Upper lobe of left lung (tissue), 6 donors: Measurements from ENCODE around the gene NPFFR1. TPM values are rescaled to one million over a fixed set of nuclear protein-coding genes. Genes with fewer than 3 reads are reported as not detected.
A peak's percentile ranks its signal among the peaks of the same experiment; 100 is the strongest.

ENCODE experiments used
- ATAC-seq, 2 donors: fragments of 200-7000 bp; cut with Tn5 transposase; one replicate each; pipeline ENCODE4 v1.9.1; 2022; ENCODE audit warnings: mild to moderate bottlenecking in 2 of 2, moderate library complexity in 2 of 2; ENCODE audit not compliant: low FRiP score in 2 of 2
- DNase-seq, 2 donors: peaks; one replicate each; pipeline ENCODE4 v3.0.0-alpha.2; 2019 to 2020
- H3K27ac ChIP-seq, 4 donors: fragments of 200-600 bp; sonication (generic); one replicate each; pipeline ENCODE4 v1.5.1; 2016 to 2019
- H3K27me3 ChIP-seq, 4 donors: fragments of 200-600 bp; sonication (generic); one replicate each; pipeline ENCODE4 v1.5.1; 2017 to 2019
- H3K36me3 ChIP-seq, 4 donors: fragments of 200-600 bp; sonication (generic); one replicate each; pipeline ENCODE4 v1.5.1; 2016 to 2019
- H3K4me1 ChIP-seq, 4 donors: fragments of 200-600 bp; sonication (generic); one replicate each; pipeline ENCODE4 v1.5.1; 2018 to 2019
- H3K4me3 ChIP-seq, 4 donors: fragments of 200-600 bp; sonication (generic); one replicate each; pipeline ENCODE4 v1.5.1; 2017 to 2019; ENCODE audit warnings: mild to moderate bottlenecking in 2 of 4, moderate library complexity in 1 of 4
- H3K9me3 ChIP-seq, 4 donors: fragments of 200-600 bp; sonication (generic); one replicate each; pipeline ENCODE4 v1.5.1; 2018 to 2019
- EP300 ChIP-seq, 4 donors: sonication (generic); formaldehyde crosslinking; IDR thresholded peaks; one replicate each; pipeline ENCODE4 v1.5.1; 2017; ENCODE audit warnings: antibody characterized with exemption in 4 of 4, control low read depth in 2 of 4
- POLR2A ChIP-seq, 4 donors: fragments of 450-650 bp; IDR thresholded peaks; one replicate each; pipeline ENCODE4 v1.5.1; 2016 to 2017; ENCODE audit warnings: antibody characterized with exemption in 4 of 4, mild to moderate bottlenecking in 2 of 4
- POLR2AphosphoS5 ChIP-seq, 2 donors: sonication (generic); formaldehyde crosslinking; IDR thresholded peaks; one replicate each; pipeline ENCODE4 v1.5.1; 2017; ENCODE audit warnings: antibody characterized with exemption in 2 of 2
- WGBS, 2 donors: methylation state at CpG; one replicate each; pipeline ENCODE4 v1.1.5; 2017 to 2018; 5-methylcytosine and 5-hydroxymethylcytosine counted together
- total RNA-seq, 6 donors: library from RNA; depleted of rRNA in 4 of 6; stranded (reverse); fragments of >200 nt in 4 of 6; gene quantifications; one replicate each; pipeline versions ENCODE4 v1.1.0 to v1.2.1, GENCODE V29; 2016 to 2021
- TF ChIP-seq, protein P1 (sequence below), 6 experiments: fragments of 450-650 bp in 4 of 6; fragments of 200-600 bp in 2 of 6; sonication (generic) in 2 of 6; IDR thresholded peaks; one replicate each; pipeline ENCODE4 v1.5.1; 2016 to 2019; ENCODE audit warnings: antibody characterized with exemption in 6 of 6
- donor health status: DM: no; HTN: no; CAD: no; lungs with moderate emphysema.
- donor health status: DM: no; HTN: yes; CAD: no; lungs with severe emphysema.

The NPFFR1 gene
- total RNA-seq, 6 donors from 2014 or later, result 0.15 to 1.0 (median 0.29) TPM

DNA sequence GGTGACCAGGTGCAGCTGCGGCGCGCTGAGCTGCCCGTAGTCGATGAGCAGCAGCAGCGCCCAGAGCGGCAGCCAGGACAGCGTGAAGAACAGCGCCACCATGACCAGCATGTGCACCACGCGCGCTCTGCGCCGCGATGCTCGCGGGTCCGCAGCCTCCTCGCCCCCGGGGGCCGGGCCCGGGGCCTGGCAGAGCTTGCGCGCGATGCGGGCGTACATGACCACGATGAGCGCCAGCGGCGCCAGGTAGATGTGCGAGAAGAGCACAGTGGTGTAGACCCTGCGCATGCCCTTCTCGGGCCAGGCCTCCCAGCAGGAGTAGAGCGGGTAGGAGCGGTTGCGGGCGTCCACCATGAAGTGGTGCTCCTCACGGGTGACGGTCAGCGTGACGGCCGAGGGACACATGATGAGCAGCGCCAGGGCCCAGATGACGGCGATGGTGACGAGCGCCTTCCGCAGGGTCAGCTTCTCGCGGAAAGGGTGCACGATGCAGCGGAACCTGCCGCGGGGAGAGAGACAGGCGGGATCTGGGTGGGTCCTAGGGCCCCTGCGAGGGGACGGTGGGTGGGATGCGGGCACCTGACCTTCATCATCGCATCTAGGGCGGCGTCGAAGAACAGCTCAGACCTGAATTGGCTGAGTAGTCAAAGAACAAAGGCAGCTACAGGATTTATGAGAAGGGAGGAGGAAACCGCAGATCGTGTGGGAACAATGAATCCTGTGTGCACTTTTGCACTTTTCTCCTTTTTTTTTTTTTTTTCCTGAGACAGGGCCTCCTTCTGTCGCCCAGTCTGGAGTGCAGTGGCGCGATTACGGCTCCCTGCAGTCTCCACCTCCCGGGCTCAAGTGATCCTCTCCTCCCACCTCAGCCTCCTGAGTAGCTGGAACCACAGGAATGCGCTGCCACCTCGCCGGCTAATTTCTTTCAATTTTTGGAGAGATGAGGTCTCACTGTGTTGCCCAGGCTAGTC, 28.2 kb downstream of the NPFFR1 start:
- TF ChIP-seq, protein P1, sequence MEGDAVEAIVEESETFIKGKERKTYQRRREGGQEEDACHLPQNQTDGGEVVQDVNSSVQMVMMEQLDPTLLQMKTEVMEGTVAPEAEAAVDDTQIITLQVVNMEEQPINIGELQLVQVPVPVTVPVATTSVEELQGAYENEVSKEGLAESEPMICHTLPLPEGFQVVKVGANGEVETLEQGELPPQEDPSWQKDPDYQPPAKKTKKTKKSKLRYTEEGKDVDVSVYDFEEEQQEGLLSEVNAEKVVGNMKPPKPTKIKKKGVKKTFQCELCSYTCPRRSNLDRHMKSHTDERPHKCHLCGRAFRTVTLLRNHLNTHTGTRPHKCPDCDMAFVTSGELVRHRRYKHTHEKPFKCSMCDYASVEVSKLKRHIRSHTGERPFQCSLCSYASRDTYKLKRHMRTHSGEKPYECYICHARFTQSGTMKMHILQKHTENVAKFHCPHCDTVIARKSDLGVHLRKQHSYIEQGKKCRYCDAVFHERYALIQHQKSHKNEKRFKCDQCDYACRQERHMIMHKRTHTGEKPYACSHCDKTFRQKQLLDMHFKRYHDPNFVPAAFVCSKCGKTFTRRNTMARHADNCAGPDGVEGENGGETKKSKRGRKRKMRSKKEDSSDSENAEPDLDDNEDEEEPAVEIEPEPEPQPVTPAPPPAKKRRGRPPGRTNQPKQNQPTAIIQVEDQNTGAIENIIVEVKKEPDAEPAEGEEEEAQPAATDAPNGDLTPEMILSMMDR (IDR thresholded peaks at IDR 0.05), result no peak
- TF ChIP-seq POLR2A (IDR thresholded peaks at IDR 0.05) (no peak), POLR2AphosphoS5 (IDR thresholded peaks at IDR 0.05) (no peak), EP300 (IDR thresholded peaks at IDR 0.05) (no peak)
- Histone ChIP-seq H3K9me3 (no peaks in the 10 kb centered on the region), H3K4me1 (peaks cover 4 to 19% (median 13%) of the 10 kb centered on the region in 4 donors), H3K27me3 (peaks cover 0 to 13% (median 11%) of the 10 kb centered on the region in 4 donors), H3K36me3 (no peaks in the 10 kb centered on the region), H3K27ac (no peak overlapping the region), H3K4me3 (peak overlapping the region in 2 of 4 donors; percentile 13 to 15)
- DNase-seq, result peak; percentile 52 to 82
- WGBS, 2 donors, result 23 to 27% methylated on average over 29 to 55 of the region's 73 CpGs
- ATAC-seq, result peak; percentile 39 to 71

DNA sequence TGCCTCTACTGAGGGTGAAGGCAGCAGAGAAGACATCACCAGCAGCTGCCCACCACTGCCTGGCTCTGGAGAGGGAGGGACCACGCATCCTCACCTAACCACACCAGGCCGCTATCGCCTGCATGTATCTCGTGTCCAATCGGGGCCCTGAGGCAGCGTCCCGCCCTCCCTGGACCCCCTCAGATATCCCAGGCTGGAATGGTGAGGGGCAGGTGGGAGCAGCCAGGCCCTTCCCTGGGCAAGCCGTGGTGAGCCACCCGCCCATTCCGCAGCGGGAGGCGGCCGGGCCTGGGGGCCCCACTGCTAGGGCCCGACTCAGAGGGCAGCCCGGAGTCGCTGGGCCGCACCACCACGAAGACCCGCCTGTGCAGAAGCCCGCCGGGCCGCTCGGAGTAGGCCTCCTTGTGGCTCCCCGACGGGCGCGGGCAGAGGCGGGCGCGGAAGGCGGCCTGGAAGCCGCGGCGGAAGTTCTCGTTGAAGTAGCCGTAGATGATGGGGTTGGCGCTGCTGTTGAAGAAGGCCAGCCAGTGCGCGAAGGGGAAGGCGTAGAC, 29.0 kb downstream of the NPFFR1 start:
- Histone ChIP-seq H3K27ac (no peak overlapping the region), H3K27me3 (peaks cover 0 to 13% (median 11%) of the 10 kb centered on the region in 4 donors), H3K9me3 (no peaks in the 10 kb centered on the region), H3K4me3 (peak overlapping the region in 2 of 4 donors; percentile 13 to 15), H3K4me1 (peaks cover 4 to 19% (median 13%) of the 10 kb centered on the region in 4 donors), H3K36me3 (no peaks in the 10 kb centered on the region)
- no peak for TF ChIP-seq POLR2A (IDR thresholded peaks at IDR 0.05)
- TF ChIP-seq EP300 (IDR thresholded peaks at IDR 0.05), result no peak
- TF ChIP-seq, protein P1 (IDR thresholded peaks at IDR 0.05), result no peak
- TF ChIP-seq POLR2AphosphoS5 (IDR thresholded peaks at IDR 0.05), result no peak
- ATAC-seq (no peak), DNase-seq (peak in 1 of 2 donors; percentile 77)
- 56 to 71% methylated on average over 21 to 33 of the region's 40 CpGs for WGBS, 2 donors

DNA sequence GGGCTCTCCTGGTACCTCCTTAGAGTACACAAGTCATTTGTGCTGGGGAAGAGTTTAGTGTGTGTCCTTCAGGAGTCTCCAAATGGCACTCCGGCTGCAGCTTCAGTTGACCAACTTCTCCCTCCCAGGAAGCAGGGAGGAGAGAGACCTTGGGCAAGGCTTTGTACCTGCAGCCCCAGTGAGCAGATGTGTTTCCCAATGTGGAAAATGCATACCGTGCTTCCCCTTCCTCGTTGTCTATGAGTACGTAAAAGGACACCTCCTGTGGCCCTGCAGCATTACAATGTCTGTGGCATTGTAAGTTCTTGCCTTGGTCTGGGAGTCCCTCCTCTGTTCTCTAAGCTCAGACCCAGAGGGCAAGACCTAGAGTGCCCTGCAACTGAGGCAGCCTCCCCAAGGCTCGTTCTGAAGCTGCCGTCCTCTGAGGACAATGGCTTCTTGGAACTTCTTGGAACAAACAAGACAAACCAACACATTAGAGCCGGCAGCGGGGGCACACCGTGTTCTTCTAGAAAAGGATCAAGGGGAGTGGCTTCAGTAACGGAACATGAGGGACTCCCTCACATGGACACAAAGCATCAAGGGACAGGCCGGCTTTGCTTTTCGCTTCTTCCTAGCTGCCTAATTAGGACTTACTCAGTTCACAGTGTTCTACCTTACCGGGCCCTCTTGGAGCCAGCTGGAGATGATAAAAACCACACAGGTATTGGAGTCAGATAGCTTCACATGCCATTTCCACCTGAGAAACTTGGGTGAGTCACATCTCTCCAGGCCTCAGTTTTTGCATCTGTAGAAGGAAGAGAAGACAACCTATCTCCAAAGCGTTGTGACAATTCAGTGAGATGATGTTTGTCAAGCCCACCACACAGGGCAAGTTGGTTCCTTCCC, 29.7 kb downstream of the NPFFR1 start:
- Histone ChIP-seq H3K4me3 (no peak overlapping the region), H3K36me3 (no peaks in the 10 kb centered on the region), H3K9me3 (no peaks in the 10 kb centered on the region), H3K27me3 (peaks cover 0 to 13% (median 11%) of the 10 kb centered on the region in 4 donors), H3K4me1 (peaks cover 4 to 19% (median 13%) of the 10 kb centered on the region in 4 donors), H3K27ac (no peak overlapping the region)
- ATAC-seq, result no peak
- WGBS, 2 donors, result 75 to 76% methylated on average over 11 to 14 of the region's 14 CpGs
- no peak for TF ChIP-seq POLR2A (IDR thresholded peaks at IDR 0.05)
- TF ChIP-seq, protein P1 (IDR thresholded peaks at IDR 0.05), result no peak
- TF ChIP-seq EP300 (IDR thresholded peaks at IDR 0.05), result no peak
- TF ChIP-seq POLR2AphosphoS5 (IDR thresholded peaks at IDR 0.05), result no peak
- DNase-seq, result no peak

DNA sequence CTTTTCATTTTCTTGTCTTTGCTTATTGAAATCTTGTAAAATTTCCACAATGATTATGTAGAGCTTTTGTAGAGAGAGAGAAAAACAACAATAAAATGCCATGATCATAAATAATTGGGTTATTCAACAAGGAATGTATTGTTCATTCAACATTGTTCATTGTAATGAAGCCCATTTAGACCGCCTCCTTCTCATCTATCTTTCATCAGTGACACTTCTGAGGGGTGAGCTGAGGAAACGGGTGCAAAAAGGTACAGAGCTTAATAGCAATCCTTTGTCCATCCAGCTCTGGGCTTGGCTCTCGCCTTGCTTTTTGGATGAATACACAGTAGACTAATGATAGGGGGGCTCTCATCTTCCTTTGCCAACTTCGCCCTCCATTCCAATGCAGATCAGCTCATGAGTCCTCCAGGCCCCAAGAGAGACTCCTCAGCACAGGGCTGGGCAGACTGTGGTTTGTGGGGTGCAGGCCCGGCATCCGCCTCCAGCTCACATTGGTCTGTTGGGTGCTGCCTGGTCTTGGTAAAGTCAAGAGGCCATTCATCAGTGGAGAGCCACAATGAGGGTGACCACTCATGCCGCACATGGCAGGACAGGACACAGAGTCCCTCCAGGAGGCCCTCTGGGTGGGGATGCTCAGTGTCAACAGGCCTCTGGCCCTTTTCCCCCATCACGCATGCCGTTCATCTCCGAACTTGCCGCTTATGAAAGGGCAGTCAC, 32.7 kb downstream of the NPFFR1 start:
- no peak overlapping the region for H3K4me3 ChIP-seq
- no peaks in the 10 kb centered on the region for H3K36me3 ChIP-seq
- 94 to 95% methylated on average over 11 of the region's 11 CpGs for WGBS, 2 donors
- no peak overlapping the region for H3K27ac ChIP-seq
- H3K27me3 ChIP-seq, result peaks cover 0 to 13% (median 11%) of the 10 kb centered on the region in 4 donors
- peaks cover 4 to 16% (median 12%) of the 10 kb centered on the region in 4 donors for H3K4me1 ChIP-seq
- DNase-seq (peak in 1 of 2 donors; percentile 17), ATAC-seq (no peak)
- TF ChIP-seq POLR2A (IDR thresholded peaks at IDR 0.05) (no peak), POLR2AphosphoS5 (IDR thresholded peaks at IDR 0.05) (no peak)
- H3K9me3 ChIP-seq, result no peaks in the 10 kb centered on the region
